SK-N-SH (cell line): ENCODE results near the gene CLEC18A. TPM values are rescaled to one million over a fixed set of nuclear protein-coding genes. Genes with fewer than 3 reads are reported as not detected.

ENCODE experiments used
- CTCF ChIA-PET: fragments of 300-600, 350-600 bp; formaldehyde crosslinking; extraction: SDS; loops from one replicate; lab custom pipeline; 2021; lab: Yijun Ruan, JAX
- POLR2A ChIA-PET: fragments of 350-600 bp; sonication (Branson Sonifier 250); formaldehyde crosslinking; extraction: SDS; loops from one replicate; lab custom pipeline; 2020; ENCODE audit warnings: antibody characterized with exemption, inconsistent platforms; lab: Yijun Ruan, JAX
- DNase-seq: peaks from one replicate; pipeline ENCODE4 v3.0.0; 2012
- H2AFZ ChIP-seq: fragments of 200-600 bp; sonication (generic); 2 replicates; pipeline ENCODE4 v1.8.1; 2016; ENCODE audit warnings: antibody characterized with exemption, mild to moderate bottlenecking, low read depth
- H3F3A ChIP-seq: fragments of 200-600 bp; sonication (generic); replicated peaks from 2 replicates; pipeline ENCODE3; 2016; ENCODE audit warnings: antibody characterized with exemption, mild to moderate bottlenecking; ENCODE audit not compliant: insufficient read depth
- H3K27ac ChIP-seq, 2 experiments: fragments of 200-500 bp in 1 of 2; fragments of 200-600 bp in 1 of 2; sonication (Bioruptor generic) in 1 of 2; sonication (generic), shearing (Covaris generic) in 1 of 2; 2 replicates each; pipeline versions ENCODE4 v1.5.1 to v1.6.1; 2014 to 2016; ENCODE audit warnings: low read depth in 2 of 2, inconsistent platforms in 1 of 2, low read length in 1 of 2, mild to moderate bottlenecking in 1 of 2, mixed read lengths in 1 of 2
- H3K27me3 ChIP-seq: fragments of 200-600 bp; sonication (generic), shearing (Covaris generic); 2 replicates; pipeline ENCODE4 v1.6.1; 2016; ENCODE audit warnings: mixed run types; ENCODE audit not compliant: insufficient read depth
- H3K36me3 ChIP-seq, 2 experiments: fragments of 200-500 bp in 1 of 2; fragments of 200-600 bp in 1 of 2; sonication (Bioruptor generic) in 1 of 2; sonication (generic) in 1 of 2; replicated peaks in 1 of 2; 2 replicates each; pipeline versions ENCODE3 to v1.5.1; 2014 to 2016; ENCODE audit warnings: low read length in 1 of 2, mild to moderate bottlenecking in 1 of 2; ENCODE audit not compliant: insufficient read depth in 2 of 2, control insufficient read depth in 1 of 2
- H3K4me1 ChIP-seq, 2 experiments: fragments of 200-500 bp in 1 of 2; fragments of 200-600 bp in 1 of 2; sonication (Bioruptor generic) in 1 of 2; sonication (generic), shearing (Covaris generic) in 1 of 2; 2 replicates each; pipeline versions ENCODE4 v1.5.1 to v1.6.1; 2014 to 2016; ENCODE audit warnings: low read depth in 1 of 2, low read length in 1 of 2, mixed run types in 1 of 2; ENCODE audit not compliant: insufficient read depth in 2 of 2, control insufficient read depth in 1 of 2
- H3K4me2 ChIP-seq: fragments of 200-600 bp; sonication (generic), shearing (Covaris generic); 2 replicates; pipeline ENCODE4 v1.6.1; 2017; ENCODE audit warnings: mixed run types
- H3K4me3 ChIP-seq, 2 experiments: fragments of 200-500 bp in 1 of 2; fragments of 200-600 bp in 1 of 2; sonication (Bioruptor generic) in 1 of 2; sonication (generic), shearing (Covaris generic) in 1 of 2; 2 replicates each; pipeline versions ENCODE4 v1.5.1 to v1.8.1; 2014 to 2016; ENCODE audit warnings: low read depth in 2 of 2, inconsistent platforms in 1 of 2, low read length in 1 of 2, mild to moderate bottlenecking in 1 of 2, mixed read lengths in 1 of 2, moderate library complexity in 1 of 2
- H3K79me2 ChIP-seq: fragments of 200-600 bp; sonication (generic); 2 replicates; pipeline ENCODE4 v1.8.1; 2017; ENCODE audit warnings: mild to moderate bottlenecking; ENCODE audit not compliant: insufficient read depth
- H3K9ac ChIP-seq: fragments of 200-600 bp; sonication (generic); 2 replicates; pipeline ENCODE4 v1.6.1; 2017; ENCODE audit warnings: mixed run types
- H3K9me2 ChIP-seq: fragments of 200-600 bp; sonication (generic); 2 replicates; pipeline ENCODE4 v1.6.1; 2017; ENCODE audit warnings: mixed run types
- H3K9me3 ChIP-seq: fragments of 200-600 bp; sonication (generic); 2 replicates; pipeline ENCODE4 v1.6.1; 2017; ENCODE audit warnings: mixed run types, mild to moderate bottlenecking, moderate library complexity
- H4K20me1 ChIP-seq: fragments of 200-600 bp; sonication (generic); 2 replicates; pipeline ENCODE4 v1.6.1; 2017; ENCODE audit warnings: mild to moderate bottlenecking, mixed run types; ENCODE audit not compliant: insufficient read depth
- CHD2 ChIP-seq: fragments of 150-350 bp; IDR thresholded peaks from 2 replicates; pipeline ENCODE4 v1.6.1; 2018; ENCODE audit warnings: low read length; ENCODE audit not compliant: partially characterized antibody
- ELF1 ChIP-seq: IDR thresholded peaks from 2 replicates; pipeline ENCODE4 v1.4.0; 2012
- EP300 ChIP-seq, 2 experiments: IDR thresholded peaks; 2 replicates each; pipeline versions ENCODE4 v1.4.0 to v1.6.1; 2012; ENCODE audit warnings: borderline replicate concordance in 1 of 2, low read depth in 1 of 2, low read length in 1 of 2
- FOSL2 ChIP-seq: IDR thresholded peaks from 2 replicates; pipeline ENCODE4 v1.4.0; 2012; ENCODE audit warnings: low read depth, mild to moderate bottlenecking, moderate library complexity, borderline replicate concordance
- GABPA ChIP-seq: IDR thresholded peaks from 2 replicates; pipeline ENCODE4 v1.4.0; 2012; ENCODE audit warnings: low read depth, mild to moderate bottlenecking
- GATA2 ChIP-seq: sonication (generic); formaldehyde crosslinking; IDR thresholded peaks from 2 replicates; pipeline ENCODE4 v1.5.0; 2020; ENCODE audit warnings: mild to moderate bottlenecking, missing genetic modification reagents
- IRF3 ChIP-seq: fragments of 150-350 bp; IDR thresholded peaks from 2 replicates; pipeline ENCODE4 v1.6.1; 2016; ENCODE audit warnings: mild to moderate bottlenecking, low read depth, low read length
- JUND ChIP-seq: IDR thresholded peaks from 2 replicates; pipeline ENCODE4 v1.4.0; 2012
- MAX ChIP-seq: IDR thresholded peaks from 2 replicates; pipeline ENCODE4 v1.4.0; 2012; ENCODE audit warnings: low read depth
- NRF1 ChIP-seq: IDR thresholded peaks from 2 replicates; pipeline ENCODE4 v1.6.1; 2012; ENCODE audit warnings: low read depth, mild to moderate bottlenecking, low read length
- RFX5 ChIP-seq: IDR thresholded peaks from 2 replicates; pipeline ENCODE4 v1.6.1; 2012; ENCODE audit warnings: mild to moderate bottlenecking, improper control_type of control experiment, low read length
- SIN3A ChIP-seq: IDR thresholded peaks from 2 replicates; pipeline ENCODE4 v1.6.1; 2012; ENCODE audit warnings: low read depth, mild to moderate bottlenecking, low read length, moderate library complexity, borderline replicate concordance
- SMC3 ChIP-seq: IDR thresholded peaks from 2 replicates; pipeline ENCODE4 v1.6.1; 2012; ENCODE audit warnings: low read depth, low read length, improper control_type of control experiment
- TAF1 ChIP-seq: IDR thresholded peaks from 2 replicates; pipeline ENCODE4 v1.6.1; 2012; ENCODE audit warnings: low read depth, mild to moderate bottlenecking, low read length, moderate library complexity, borderline replicate concordance
- WGBS: methylation state at CpG from one replicate; pipeline ENCODE4 v1.1.6; 2017; ENCODE audit warnings: low lambda C conversion rate; 5-methylcytosine and 5-hydroxymethylcytosine counted together
- polyA plus RNA-seq, 3 experiments: library from polyadenylated mRNA; depleted of rRNA; stranded (reverse); fragments of >200 nt; gene quantifications; 2 replicates each; pipeline ENCODE4 v1.2.3, GENCODE V29; 2012

CLEC18A gene
- polyA plus RNA-seq, 1 of the 3 experiments (the other 2 are of a cell fraction), result 0.20 TPM

- TF ChIP-seq RFX5 (no peak), IRF3 (no peak), SMC3 (no peak), SIN3A (no peak), NRF1 (no peak), CHD2 (no peak), GABPA (no peak), GATA2 (no peak), TAF1 (no peak), FOSL2 (no peak), EP300 (IDR thresholded peaks at IDR 0.05; ENCODE audit: borderline replicate concordance in 1 of 2, low read depth in 1 of 2, low read length in 1 of 2) (no peak), ELF1 (no peak), MAX (no peak)
- H3K79me2 ChIP-seq, result no peaks in the 10 kb centered on the region
- CTCF ChIA-PET, result interaction anchor here (0.6 to 4.4 kb wide), 11 partner anchors 10 to 157 kb away, joined by 3 to 117 read pairs (median 9); no protein-coding TSS in a partner anchor
- H3K9ac ChIP-seq, result no peak overlapping the region
- POLR2A ChIA-PET, result no interaction called here
- H3K27ac ChIP-seq, result no peak overlapping the region
- DNase-seq, result no peak
- H3K4me3 ChIP-seq, result no peak overlapping the region
- H4K20me1 ChIP-seq, result no peaks in the 10 kb centered on the region
- H3K9me2 ChIP-seq, result no peaks in the 10 kb centered on the region
- no peaks in the 10 kb centered on the region; a peak in 1 of 4 replicates for H3K4me1 ChIP-seq
- H3F3A ChIP-seq, result no peaks in the 10 kb centered on the region
- peaks cover 0 to 11% of the 10 kb centered on the region in 2 experiments for H3K36me3 ChIP-seq
- no peaks in the 10 kb centered on the region for H3K9me3 ChIP-seq
- H3K4me2 ChIP-seq, result no peak overlapping the region
- no peaks in the 10 kb centered on the region for H3K27me3 ChIP-seq
- WGBS, result 94% methylated on average over 9 of the region's 10 CpGs
- H2AFZ ChIP-seq, result no peak overlapping the region
These were observed 22.2 kb upstream of the CLEC18A start for GRCh38 chr16:69928856-69929400.

- Histone ChIP-seq H3K4me1 (no peaks in the 10 kb centered on the region; a peak in 1 of 4 replicates), H3F3A (no peaks in the 10 kb centered on the region), H3K79me2 (no peaks in the 10 kb centered on the region), H3K4me2 (no peak overlapping the region), H4K20me1 (no peaks in the 10 kb centered on the region), H3K36me3 (peaks cover 0 to 14% of the 10 kb centered on the region in 2 experiments), H3K9me2 (no peaks in the 10 kb centered on the region), H3K4me3 (no peak overlapping the region), H2AFZ (no peak overlapping the region), H3K27me3 (no peaks in the 10 kb centered on the region), H3K27ac (no peak overlapping the region), H3K9ac (no peak overlapping the region), H3K9me3 (no peaks in the 10 kb centered on the region)
- 93% methylated on average over 4 of the region's 9 CpGs for WGBS
- no peak for TF ChIP-seq JUND
- CTCF ChIA-PET, result interaction anchor here (0.6 to 4.4 kb wide), 23 partner anchors 9 to 196 kb away, joined by 3 to 117 read pairs (median 4); no protein-coding TSS in a partner anchor
- no peak for DNase-seq
- POLR2A ChIA-PET, result no interaction called here
These were observed 21.7 kb upstream of the CLEC18A start for GRCh38 chr16:69929480-69929879.
